T-cell (primary cell): ENCODE measurements around the gene CHAF1B. TPM values are rescaled to one million over a fixed set of nuclear protein-coding genes. Genes with fewer than 3 reads are reported as not detected.
A peak's percentile ranks its signal among the peaks of the same experiment; 100 is the strongest.
"Not testable (repeated sequence)": the region's sequence is repeated elsewhere in the genome, so short reads cannot be mapped to it uniquely, and the experiment has no call there.

Experiments used
- ATAC-seq, 4 experiments: fragments of 200-7000 bp in 3 of 4; fragments of 150-1000 bp in 1 of 4; cut with Tn5 transposase; replicated peaks in 1 of 4; 1 replicate in 3 of 4; 2 replicates in 1 of 4; pipeline ENCODE4 v1.10.0; 2021; ENCODE audit warnings: moderate library complexity in 3 of 4, mild to moderate bottlenecking in 2 of 4, moderate number of reproducible peaks in 1 of 4
- CTCF ChIA-PET, 2 donors: fragments of 300-600 bp; sonication (Branson Sonifier 250); formaldehyde crosslinking; loops; one replicate each; lab custom pipeline; 2022; ENCODE audit warnings: antibody characterized with exemption in 2 of 2; lab: Charles Lee
- POLR2A ChIA-PET, 2 donors: fragments of 300-600 bp; sonication (Branson Sonifier 250); formaldehyde crosslinking; loops; one replicate each; lab custom pipeline; 2022; ENCODE audit warnings: antibody characterized with exemption in 2 of 2; lab: Charles Lee
- DNase-seq, 35 experiments: peaks; one replicate each; pipeline versions ENCODE4 v3.0.0 to v3.0.0-alpha.2; 2013 to 2023
- H3K27ac ChIP-seq: one replicate; pipeline ENCODE4 v1.5.1; 2013; ENCODE audit warnings: low read length
- H3K27me3 ChIP-seq, 2 experiments: replicated peaks in 1 of 2; 1 replicate in 1 of 2; 2 replicates in 1 of 2; pipeline versions ENCODE4 v1.6.1 to v1.7.0; 2013; ENCODE audit warnings: low read length in 1 of 2, mixed read lengths in 1 of 2; ENCODE audit not compliant: control insufficient read depth in 2 of 2, insufficient read depth in 2 of 2; ENCODE audit errors: extremely low read depth in 1 of 2
- H3K36me3 ChIP-seq, 2 donors: 1 replicate in 1 of 2; 2 replicates in 1 of 2; pipeline versions ENCODE4 v1.6.1 to v1.7.0; 2013; ENCODE audit warnings: low read length in 1 of 2; ENCODE audit not compliant: control insufficient read depth in 2 of 2, insufficient read depth in 1 of 2; ENCODE audit errors: extremely low read depth in 1 of 2
- H3K4me1 ChIP-seq, 2 experiments: 1 replicate in 1 of 2; 2 replicates in 1 of 2; pipeline versions ENCODE4 v1.6.1 to v1.7.0; 2013; ENCODE audit warnings: low read length in 2 of 2, mixed read lengths in 1 of 2; ENCODE audit not compliant: insufficient read depth in 2 of 2, control insufficient read depth in 1 of 2; ENCODE audit errors: extremely low read depth in 1 of 2
- H3K4me3 ChIP-seq, 2 donors: 1 replicate in 1 of 2; 2 replicates in 1 of 2; pipeline versions ENCODE4 v1.5.1 to v1.7.0; 2013; ENCODE audit warnings: mild to moderate bottlenecking in 2 of 2, low read length in 1 of 2, moderate library complexity in 1 of 2; ENCODE audit not compliant: control insufficient read depth in 1 of 2; ENCODE audit errors: extremely low read depth in 1 of 2
- H3K9me3 ChIP-seq: 2 replicates; pipeline ENCODE4 v1.7.0; 2013
- H3K27ac Mint-ChIP-seq, 2 donors: one replicate each; pipeline ENCODE4 v1.8.0; 2020 to 2021; ENCODE audit warnings: mild to moderate bottlenecking in 2 of 2, mixed read lengths in 2 of 2
- H3K27me3 Mint-ChIP-seq, 2 donors: one replicate each; pipeline ENCODE4 v1.8.0; 2021 to 2022; ENCODE audit warnings: mixed read lengths in 2 of 2
- H3K36me3 Mint-ChIP-seq: one replicate; pipeline ENCODE4 v1.8.0; 2021; ENCODE audit warnings: mixed read lengths
- H3K4me1 Mint-ChIP-seq, 3 donors: one replicate each; pipeline ENCODE4 v1.8.0; 2020 to 2022; ENCODE audit warnings: mixed read lengths in 3 of 3, mild to moderate bottlenecking in 1 of 3
- H3K4me3 Mint-ChIP-seq, 3 donors: one replicate each; pipeline ENCODE4 v1.8.0; 2020 to 2022; ENCODE audit warnings: mild to moderate bottlenecking in 3 of 3, mixed read lengths in 3 of 3, moderate library complexity in 3 of 3
- H3K9me3 Mint-ChIP-seq, 3 donors: one replicate each; pipeline ENCODE4 v1.8.0; 2020 to 2022; ENCODE audit warnings: mixed read lengths in 3 of 3
- WGBS: methylation state at CpG from one replicate; pipeline ENCODE4 v1.1.5; 2013; ENCODE audit warnings: missing lambda C conversion rate; ENCODE audit not compliant: insufficient coverage; 5-methylcytosine and 5-hydroxymethylcytosine counted together
- total RNA-seq, 35 experiments: library from RNA in 6 of 35; stranded (reverse) in 6 of 35; fragments of 120-200 nt in 1 of 35; gene quantifications; one replicate each; pipeline versions ENCODE4 v1.2.1 to v1.2.4 and lab custom pipeline; 2013 to 2026

Gene CHAF1B
- total RNA-seq, 5 donors from 2014 or later (not counting 1 experiment from before 2014, with no cell fraction given), result 2.1 to 5.1 (median 3.5) TPM

GRCh38 chr21:36369064-36369685, 16.0 kb upstream of the CHAF1B start:
- Histone ChIP-seq H3K9me3 (no peaks in the 10 kb centered on the region), H3K27ac (no peak overlapping the region), H3K27me3 (no peaks in the 10 kb centered on the region), H3K4me1 (no peaks in the 10 kb centered on the region), H3K4me3 (no peak overlapping the region), H3K36me3 (peaks cover 19 to 87% of the 10 kb centered on the region in 2 donors)
- ATAC-seq (no peak), DNase-seq (no peak)
- Mint-ChIP-seq H3K27me3 (no peaks in the 10 kb centered on the region), H3K4me1 (no peaks in the 10 kb centered on the region), H3K27ac (peak overlapping the region in 1 of 2 donors; percentile 29), H3K9me3 (no peaks in the 10 kb centered on the region), H3K4me3 (no peak overlapping the region), H3K36me3 (peaks cover 65% of the 10 kb centered on the region)
- POLR2A ChIA-PET, result no interaction called here
- 65% methylated on average over 6 of the region's 7 CpGs for WGBS
- CTCF ChIA-PET, result no interaction called here

GRCh38 chr21:36375994-36376393, 9.2 kb upstream of the CHAF1B start:
- Mint-ChIP-seq H3K27me3 (no peaks in the 10 kb centered on the region), H3K9me3 (no peaks in the 10 kb centered on the region), H3K27ac (no peak overlapping the region), H3K4me3 (no peak overlapping the region), H3K4me1 (no peaks in the 10 kb centered on the region), H3K36me3 (peaks cover 33% of the 10 kb centered on the region)
- H3K9me3 ChIP-seq, result no peaks in the 10 kb centered on the region
- ChIA-PET POLR2A (no interaction called here), CTCF (no interaction called here)
- ATAC-seq (no peak), DNase-seq (no peak)
- no peaks in the 10 kb centered on the region for H3K27me3 ChIP-seq
- H3K4me3 ChIP-seq, result no peak overlapping the region
- H3K27ac ChIP-seq, result no peak overlapping the region
- H3K36me3 ChIP-seq, result peaks cover 19 to 49% of the 10 kb centered on the region in 2 donors
- no peaks in the 10 kb centered on the region for H3K4me1 ChIP-seq

- H3K4me1 Mint-ChIP-seq, result peaks cover 0 to 3% (median 0%) of the 10 kb centered on the region in 3 donors
- no peaks in the 10 kb centered on the region for H3K9me3 ChIP-seq
- no peak for ATAC-seq
- no peaks in the 10 kb centered on the region for H3K27me3 Mint-ChIP-seq
- H3K4me3 ChIP-seq, result no peak overlapping the region
- H3K27ac Mint-ChIP-seq, result no peak overlapping the region
- no peaks in the 10 kb centered on the region for H3K27me3 ChIP-seq
- H3K36me3 ChIP-seq, result peaks cover 18 to 37% of the 10 kb centered on the region in 2 donors
- no peaks in the 10 kb centered on the region for H3K9me3 Mint-ChIP-seq
- H3K4me3 Mint-ChIP-seq, result no peak overlapping the region
- WGBS, result 90% methylated on average over 4 of the region's 7 CpGs
- H3K4me1 ChIP-seq, result no peaks in the 10 kb centered on the region
- ChIA-PET POLR2A (no interaction called here), CTCF (interaction anchor here in 1 of 2 donors (0.6 kb wide), 1 partner anchor 262 kb away, joined by 3 read pairs; no protein-coding TSS in a partner anchor)
- no peak for DNase-seq
- H3K27ac ChIP-seq, result no peak overlapping the region
- H3K36me3 Mint-ChIP-seq, result peaks cover 22% of the 10 kb centered on the region
Measured at GRCh38 chr21:36377391-36377842, 7.8 kb upstream of the CHAF1B start.

DNA sequence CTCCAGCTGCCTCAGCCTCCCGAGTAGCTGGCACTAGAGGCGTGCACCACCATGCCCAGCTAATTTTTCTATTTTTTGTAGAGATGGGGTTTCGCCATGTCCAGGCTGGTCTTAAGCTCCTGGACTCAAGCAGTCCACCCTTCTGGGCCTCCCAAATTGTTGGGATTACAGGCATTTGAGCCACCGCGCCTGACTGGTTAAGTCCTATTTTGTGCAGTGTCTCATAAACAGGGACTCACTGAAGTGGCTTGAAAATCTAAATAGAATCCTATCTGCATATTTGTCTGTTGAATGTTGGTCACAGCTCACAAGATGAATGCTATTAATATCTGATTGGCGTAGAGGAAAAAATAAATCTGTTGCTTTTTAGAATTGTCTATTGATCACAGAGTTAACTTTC, 5.9 kb upstream of the CHAF1B start:
- H3K36me3 Mint-ChIP-seq, result peaks cover 10% of the 10 kb centered on the region
- ChIA-PET POLR2A (interaction anchor here in 1 of 2 donors (0.6 kb wide), 1 partner anchor 12 kb away, joined by 4 read pairs; no protein-coding TSS in a partner anchor), CTCF (interaction anchor here in 1 of 2 donors (0.7 kb wide), 1 partner anchor 478 kb away, joined by 4 read pairs; no protein-coding TSS in a partner anchor)
- no peaks in the 10 kb centered on the region for H3K4me1 ChIP-seq
- no peaks in the 10 kb centered on the region for H3K27me3 ChIP-seq
- no peaks in the 10 kb centered on the region for H3K9me3 Mint-ChIP-seq
- no peaks in the 10 kb centered on the region for H3K27me3 Mint-ChIP-seq
- no peak overlapping the region for H3K4me3 ChIP-seq
- H3K27ac Mint-ChIP-seq, result no peak overlapping the region
- WGBS, result 100% methylated on average over 2 of the region's 6 CpGs
- no peaks in the 10 kb centered on the region for H3K9me3 ChIP-seq
- ATAC-seq (peak in 1 of 4 experiments; percentile 8), DNase-seq (no peak)
- peaks cover 14 to 23% of the 10 kb centered on the region in 2 donors for H3K36me3 ChIP-seq
- no peak overlapping the region for H3K4me3 Mint-ChIP-seq
- H3K4me1 Mint-ChIP-seq, result peaks cover 0 to 3% (median 0%) of the 10 kb centered on the region in 3 donors
- H3K27ac ChIP-seq, result no peak overlapping the region

- WGBS, result 80% methylated on average over 1 of the region's 9 CpGs
- Mint-ChIP-seq H3K4me1 (peaks cover 0 to 8% (median 7%) of the 10 kb centered on the region in 3 donors), H3K9me3 (no peaks in the 10 kb centered on the region), H3K36me3 (peaks cover 4% of the 10 kb centered on the region), H3K4me3 (no peak overlapping the region), H3K27ac (peak overlapping the region; percentile 30 to 74), H3K27me3 (no peaks in the 10 kb centered on the region)
- H3K36me3 ChIP-seq, result peaks cover 6 to 10% of the 10 kb centered on the region in 2 donors
- ChIA-PET POLR2A (no interaction called here), CTCF (interaction anchor here in 1 of 2 donors (0.6 kb wide), 1 partner anchor 473 kb away, joined by 6 read pairs; no protein-coding TSS in a partner anchor)
- no peak overlapping the region for H3K4me3 ChIP-seq
- H3K27me3 ChIP-seq, result no peaks in the 10 kb centered on the region
- ATAC-seq (no peak), DNase-seq (no peak)
- H3K27ac ChIP-seq, result no peak overlapping the region
- H3K9me3 ChIP-seq, result no peaks in the 10 kb centered on the region
- peaks cover 0 to 13% of the 10 kb centered on the region in 2 experiments for H3K4me1 ChIP-seq
Measured at GRCh38 chr21:36381841-36382589, 3.2 kb upstream of the CHAF1B start.

DNA sequence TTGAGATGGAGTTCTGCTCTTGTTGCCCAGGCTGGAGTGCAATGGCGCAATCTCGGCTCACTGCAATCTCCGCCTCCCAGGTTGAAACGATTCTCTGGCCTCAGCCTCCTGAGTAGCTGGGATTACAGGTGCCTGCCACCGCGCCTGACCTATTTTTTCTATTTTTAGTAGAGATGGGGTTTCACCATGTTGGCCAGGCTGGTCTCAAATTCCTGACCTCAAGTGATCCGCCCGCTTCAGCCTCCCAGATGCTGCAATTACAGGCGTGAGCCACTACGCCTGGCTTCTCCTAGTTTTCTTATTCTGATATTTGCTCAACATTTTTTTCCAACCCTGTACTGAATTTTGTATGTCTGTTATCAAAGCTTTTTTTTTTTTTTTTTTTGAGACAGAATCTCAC, 2.5 kb upstream of the CHAF1B start:
- not testable (repeated sequence) for H3K27me3 Mint-ChIP-seq, H3K4me3 Mint-ChIP-seq, H3K9me3 Mint-ChIP-seq, H3K27ac Mint-ChIP-seq, DNase-seq, H3K27me3 ChIP-seq, H3K36me3 Mint-ChIP-seq, H3K27ac ChIP-seq, ATAC-seq, H3K9me3 ChIP-seq, H3K4me3 ChIP-seq, H3K36me3 ChIP-seq
- ChIA-PET POLR2A (interaction anchor here in 1 of 2 donors (0.7 kb wide), 1 partner anchor 713 kb away, joined by 3 read pairs; no protein-coding TSS in a partner anchor), CTCF (interaction anchor here in 1 of 2 donors (0.6 kb wide), 1 partner anchor 473 kb away, joined by 6 read pairs; no protein-coding TSS in a partner anchor)
- peaks cover 0 to 13% of the 10 kb centered on the region in 2 experiments for H3K4me1 ChIP-seq
- H3K4me1 Mint-ChIP-seq, result peaks cover 0 to 10% (median 9%) of the 10 kb centered on the region in 3 donors
- 97% methylated on average over 7 of the region's 10 CpGs for WGBS
